Lung (tissue), 12 donors: ENCODE measurements around the gene UBLCP1. TPM values are rescaled to one million over a fixed set of nuclear protein-coding genes. Genes with fewer than 3 reads are reported as not detected.

Experiments used
- ATAC-seq: fragments of 200-7000 bp; cut with Tn5 transposase; one replicate; pipeline ENCODE4 v1.9.1; 2020; ENCODE audit warnings: moderate number of reproducible peaks; ENCODE audit not compliant: insufficient read depth, low FRiP score
- DNase-seq, 3 donors: peaks; one replicate each; pipeline ENCODE4 v3.0.0-alpha.2; 2013 to 2017
- H3K27ac ChIP-seq, 2 donors: one replicate each; pipeline ENCODE4 v1.5.1; 2013; ENCODE audit warnings: mild to moderate bottlenecking in 2 of 2, moderate library complexity in 2 of 2, control low read depth in 1 of 2, inconsistent platforms in 1 of 2, low read depth in 1 of 2, low read length in 1 of 2
- H3K27me3 ChIP-seq, 3 donors: one replicate each; pipeline ENCODE4 v1.5.1; 2013; ENCODE audit warnings: low read length in 2 of 3; ENCODE audit not compliant: control insufficient read depth in 3 of 3, insufficient read depth in 3 of 3
- H3K36me3 ChIP-seq, 4 donors: one replicate each; pipeline ENCODE4 v1.5.1; 2013; ENCODE audit warnings: low read length in 4 of 4, mild to moderate bottlenecking in 1 of 4, moderate library complexity in 1 of 4; ENCODE audit not compliant: control insufficient read depth in 4 of 4, insufficient read depth in 4 of 4
- H3K4me1 ChIP-seq, 5 donors: one replicate each; pipeline ENCODE4 v1.5.1; 2013; ENCODE audit warnings: low read length in 5 of 5, mild to moderate bottlenecking in 2 of 5, moderate library complexity in 1 of 5; ENCODE audit not compliant: control insufficient read depth in 5 of 5, insufficient read depth in 5 of 5
- H3K4me3 ChIP-seq: one replicate; pipeline ENCODE4 v1.5.1; 2013; ENCODE audit warnings: mild to moderate bottlenecking, control low read depth, moderate library complexity
- H3K9ac ChIP-seq, 2 donors: one replicate each; pipeline ENCODE4 v1.5.1; 2013; ENCODE audit warnings: low read length in 2 of 2, control low read depth in 1 of 2; ENCODE audit not compliant: insufficient read depth in 1 of 2
- H3K9me3 ChIP-seq, 4 donors: one replicate each; pipeline ENCODE4 v1.5.1; 2013; ENCODE audit warnings: low read length in 3 of 4, mild to moderate bottlenecking in 1 of 4, moderate library complexity in 1 of 4; ENCODE audit not compliant: control insufficient read depth in 4 of 4, insufficient read depth in 3 of 4
- WGBS, 2 donors: extraction: QIAGEN DNeasy Blood & Tissue Kit; methylation state at CpG; one replicate each; pipeline ENCODE4 v1.1.7; 2013; 5-methylcytosine and 5-hydroxymethylcytosine counted together
- polyA plus RNA-seq, 2 donors: library from polyadenylated mRNA; stranded (reverse); fragments of 200-250 nt; gene quantifications; one replicate each; pipeline ENCODE4 v1.2.1, GENCODE V29; 2013
- total RNA-seq, 2 donors: library from RNA; depleted of rRNA in 1 of 2; stranded (reverse); fragments of >200 nt in 1 of 2; gene quantifications; one replicate each; pipeline ENCODE4 v1.2.1, GENCODE V29; 2014 to 2021
- TF ChIP-seq, protein P1 (sequence below): IDR thresholded peaks from 2 replicates; pipeline ENCODE4 v1.5.1; 2012; ENCODE audit warnings: mild to moderate bottlenecking; ENCODE audit errors: control extremely low read depth, extremely low read depth
- donor health status: control.
- donor health status: control.
- donor health status: Bipolar disorder and iron deficiency.
- donor health status: healthy.
- donor health status: DM: yes; HTN: yes; CAD: no.

UBLCP1 gene
- total and polyA plus RNA-seq, 4 donors, result 19.0 to 27.4 (median 25.0) TPM

DNA sequence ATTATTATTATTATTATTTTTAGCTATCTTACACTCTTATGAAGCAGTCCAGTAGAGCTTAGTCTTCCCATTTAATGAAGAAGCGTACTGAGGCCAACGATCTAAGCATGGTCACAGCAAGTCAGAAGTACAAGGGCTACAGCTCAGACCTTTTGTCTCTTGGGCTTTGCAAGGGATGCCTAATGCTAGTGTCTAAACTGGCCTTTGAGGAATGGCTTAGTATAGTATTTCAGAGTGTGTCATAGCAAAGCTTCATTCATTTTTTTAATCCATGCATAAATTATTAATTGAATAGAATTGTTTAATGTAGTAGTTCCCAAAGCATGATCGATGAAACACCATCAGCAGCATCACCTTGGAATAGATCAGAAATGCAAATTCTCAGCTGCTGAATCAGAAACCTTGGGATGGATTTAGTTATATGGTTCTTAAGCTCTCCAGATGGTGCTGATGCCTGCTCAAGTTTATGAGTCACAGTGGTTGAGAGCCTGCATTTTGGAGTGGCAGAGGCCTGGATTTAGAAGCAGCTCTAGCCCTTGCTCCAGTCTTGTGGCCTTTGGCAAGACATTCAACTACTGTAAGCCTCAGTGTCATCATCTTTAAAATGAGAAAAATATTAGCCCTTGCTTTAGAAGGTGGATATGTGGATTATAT is 61.1 kb downstream of the UBLCP1 start:
- peaks cover 0 to 3% (median 0%) of the 10 kb centered on the region in 3 donors for H3K27me3 ChIP-seq
- no peak overlapping the region for H3K27ac ChIP-seq
- DNase-seq (no peak), ATAC-seq (no peak)
- no peaks in the 10 kb centered on the region for H3K9me3 ChIP-seq
- 94 to 95% methylated on average over 3 of the region's 3 CpGs for WGBS, 2 donors
- TF ChIP-seq, protein P1, sequence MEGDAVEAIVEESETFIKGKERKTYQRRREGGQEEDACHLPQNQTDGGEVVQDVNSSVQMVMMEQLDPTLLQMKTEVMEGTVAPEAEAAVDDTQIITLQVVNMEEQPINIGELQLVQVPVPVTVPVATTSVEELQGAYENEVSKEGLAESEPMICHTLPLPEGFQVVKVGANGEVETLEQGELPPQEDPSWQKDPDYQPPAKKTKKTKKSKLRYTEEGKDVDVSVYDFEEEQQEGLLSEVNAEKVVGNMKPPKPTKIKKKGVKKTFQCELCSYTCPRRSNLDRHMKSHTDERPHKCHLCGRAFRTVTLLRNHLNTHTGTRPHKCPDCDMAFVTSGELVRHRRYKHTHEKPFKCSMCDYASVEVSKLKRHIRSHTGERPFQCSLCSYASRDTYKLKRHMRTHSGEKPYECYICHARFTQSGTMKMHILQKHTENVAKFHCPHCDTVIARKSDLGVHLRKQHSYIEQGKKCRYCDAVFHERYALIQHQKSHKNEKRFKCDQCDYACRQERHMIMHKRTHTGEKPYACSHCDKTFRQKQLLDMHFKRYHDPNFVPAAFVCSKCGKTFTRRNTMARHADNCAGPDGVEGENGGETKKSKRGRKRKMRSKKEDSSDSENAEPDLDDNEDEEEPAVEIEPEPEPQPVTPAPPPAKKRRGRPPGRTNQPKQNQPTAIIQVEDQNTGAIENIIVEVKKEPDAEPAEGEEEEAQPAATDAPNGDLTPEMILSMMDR, result no peak
- no peaks in the 10 kb centered on the region for H3K36me3 ChIP-seq
- no peak overlapping the region for H3K9ac ChIP-seq
- H3K4me3 ChIP-seq, result no peak overlapping the region
- no peaks in the 10 kb centered on the region for H3K4me1 ChIP-seq

- TF ChIP-seq, protein P1, result no peak
- peaks cover 0 to 5% (median 0%) of the 10 kb centered on the region in 3 donors for H3K27me3 ChIP-seq
- 79 to 84% methylated on average over 4 of the region's 4 CpGs for WGBS, 2 donors
Measured at GRCh38 chr5:159324986-159325385, 61.9 kb downstream of the UBLCP1 start.

GRCh38 chr5:159330131-159330800 is 67.2 kb downstream of the UBLCP1 start, which contains the start of gene IL12B:
TSS of gene IL12B (minus strand) at chr5:159330487. CDS start at chr5:159326782, 3,705 bp downstream.
- no peak within 1 kb of the TSS for H3K9ac ChIP-seq
- no peaks in the 10 kb centered on the region for H3K9me3 ChIP-seq
- TF ChIP-seq, protein P1, result no peak
- WGBS, 2 donors, result 57 to 59% methylated on average over 4 of the region's 4 CpGs
- no peaks in the 10 kb centered on the region for H3K36me3 ChIP-seq
- H3K27ac ChIP-seq, result no peak within 1 kb of the TSS
- DNase-seq, result no peak
- H3K27me3 ChIP-seq, result peaks cover 0 to 11% (median 0%) of the 10 kb centered on the region in 3 donors
- ATAC-seq, result no peak
- peaks cover 0 to 9% (median 0%) of the 10 kb centered on the region in 5 donors for H3K4me1 ChIP-seq
- H3K4me3 ChIP-seq, result no peak within 1 kb of the TSS

More at GRCh38 chr5:159324986-159325385, 61.9 kb downstream of the UBLCP1 start:
- Histone ChIP-seq H3K4me3 (no peak overlapping the region), H3K27ac (no peak overlapping the region), H3K9ac (no peak overlapping the region), H3K4me1 (no peaks in the 10 kb centered on the region), H3K9me3 (no peaks in the 10 kb centered on the region), H3K36me3 (no peaks in the 10 kb centered on the region)
- DNase-seq (no peak), ATAC-seq (no peak)
